MM.1S (cell line): ENCODE measurements around the gene PTH1R.

Experiments used
- CTCF ChIP-seq: fragments of 300-600 bp; sonication (generic); IDR thresholded peaks from 2 replicates; pipeline ENCODE4 v1.5.1; 2016; ENCODE audit warnings: antibody characterized with exemption, low read length, mixed read lengths
- EZH2 ChIP-seq: fragments of 300-600 bp; sonication (generic); optimal IDR thresholded peaks from 2 replicates; pipeline ENCODE3; 2017; ENCODE audit warnings: low read depth, mild to moderate bottlenecking, antibody characterized with exemption, low read length, mixed read lengths
- EZH2phosphoT487 ChIP-seq: fragments of 300-600 bp; sonication (generic); IDR thresholded peaks from 2 replicates; pipeline ENCODE4 v1.6.1; 2018; ENCODE audit warnings: antibody characterized with exemption, low read length

- TF ChIP-seq CTCF, result no peak
- no peak for TF ChIP-seq EZH2
- TF ChIP-seq EZH2phosphoT487, result no peak
These were observed 16.2 kb downstream of the PTH1R start for GRCh38 chr3:46893763-46894162.
